Keratinocyte (primary cell): Measurements from ENCODE around the gene RPH3AL. TPM values are rescaled to one million over a fixed set of nuclear protein-coding genes. Genes with fewer than 3 reads are reported as not detected.

ENCODE experiments used
- DNase-seq: peaks from one replicate; pipeline ENCODE4 v3.0.0-alpha.2; 2011; ENCODE audit warnings: low read depth, missing footprints, low spot score
- FAIRE-seq: peaks from 2 replicates; lab custom pipeline; 2011; peaks lifted over from hg19 to GRCh38; lab: Jason Lieb, UNC
- H2AFZ ChIP-seq: 2 replicates; pipeline ENCODE4 v1.6.0; 2012; ENCODE audit warnings: low read length, control low read depth, inconsistent platforms; ENCODE audit not compliant: control insufficient read depth
- H3K27ac ChIP-seq: 2 replicates; pipeline ENCODE4 v1.5.1; 2011; ENCODE audit warnings: low read length; ENCODE audit not compliant: control insufficient read depth, insufficient read depth
- H3K27me3 ChIP-seq: 3 replicates; pipeline ENCODE4 v1.6.0; 2011; ENCODE audit warnings: low read length; ENCODE audit not compliant: control insufficient read depth, insufficient read depth; ENCODE audit errors: extremely low read depth
- H3K36me3 ChIP-seq, 2 experiments: 2 replicates in 1 of 2; 3 replicates in 1 of 2; pipeline ENCODE4 v1.5.1; 2011; ENCODE audit warnings: low read length in 2 of 2, mild to moderate bottlenecking in 1 of 2; ENCODE audit not compliant: control insufficient read depth in 2 of 2, insufficient read depth in 2 of 2; ENCODE audit errors: extremely low read depth in 1 of 2
- H3K4me1 ChIP-seq: 3 replicates; pipeline ENCODE4 v1.5.1; 2011; ENCODE audit warnings: low read length; ENCODE audit not compliant: control insufficient read depth, insufficient read depth; ENCODE audit errors: extremely low read depth
- H3K4me2 ChIP-seq: 3 replicates; pipeline ENCODE4 v1.6.0; 2011; ENCODE audit warnings: low read depth, low read length; ENCODE audit not compliant: control insufficient read depth, insufficient read depth; ENCODE audit errors: extremely low read depth
- H3K4me3 ChIP-seq, 3 experiments: fragments of 200-600 bp in 1 of 3; sonication (generic) in 1 of 3; 2 replicates in 2 of 3; 3 replicates in 1 of 3; pipeline ENCODE4 v1.5.1; 2011 to 2016; ENCODE audit warnings: low read length in 3 of 3, mild to moderate bottlenecking in 3 of 3, control low read depth in 2 of 3, inconsistent platforms in 1 of 3, low read depth in 1 of 3, mixed read lengths in 1 of 3, mixed run types in 1 of 3, moderate library complexity in 1 of 3; ENCODE audit not compliant: control insufficient read depth in 2 of 3, insufficient read depth in 2 of 3; ENCODE audit errors: extremely low read depth in 1 of 3
- H3K79me2 ChIP-seq: 2 replicates; pipeline ENCODE4 v1.6.0; 2012; ENCODE audit warnings: low read length; ENCODE audit not compliant: control insufficient read depth, insufficient read depth
- H3K9ac ChIP-seq: 3 replicates; pipeline ENCODE4 v1.6.0; 2011; ENCODE audit warnings: low read length; ENCODE audit not compliant: control insufficient read depth, insufficient read depth; ENCODE audit errors: extremely low read depth
- H3K9me1 ChIP-seq: 3 replicates; pipeline ENCODE4 v1.6.0; 2011; ENCODE audit warnings: low read length; ENCODE audit not compliant: control insufficient read depth, insufficient read depth; ENCODE audit errors: extremely low read depth
- H3K9me3 ChIP-seq: 2 replicates; pipeline ENCODE4 v1.5.1; 2012; ENCODE audit warnings: low read depth, low read length; ENCODE audit not compliant: control insufficient read depth
- H4K20me1 ChIP-seq: 3 replicates; pipeline ENCODE4 v1.6.0; 2011; ENCODE audit warnings: low read length; ENCODE audit not compliant: control insufficient read depth, insufficient read depth; ENCODE audit errors: extremely low read depth
- EZH2 ChIP-seq: IDR thresholded peaks from one replicate; pipeline ENCODE4 v1.6.1; 2012; ENCODE audit warnings: inconsistent platforms, mild to moderate bottlenecking, low read length, moderate library complexity
- dilution Hi-C: fragments of 300-500 bp; cut with MboI; formaldehyde crosslinking; loops from one replicate; pipeline ENCODE4 v1.7.0; 2020; ENCODE audit warnings: low sequenced_read_pairs; ENCODE audit not compliant: extremely low pct_ligation_motif_present
- polyA plus RNA-seq, 5 experiments: library from polyadenylated mRNA; depleted of rRNA in 3 of 5; stranded (reverse) in 3 of 5; stranded (forward) in 1 of 5; unstranded in 1 of 5; fragments of >200 nt; gene quantifications; 1 replicate in 1 of 5; 2 replicates in 3 of 5; 3 replicates in 1 of 5; pipeline versions ENCODE4 v1.2.1 to v1.2.3, GENCODE V29; 2011 to 2012; ENCODE audit warnings: missing spikeins in 2 of 5, low read depth in 1 of 5, low replicate concordance in 1 of 5
- TF ChIP-seq, protein P1 (sequence below), 3 experiments: IDR thresholded peaks in 1 of 3; conservative IDR thresholded peaks in 1 of 3; optimal IDR thresholded peaks in 1 of 3; 2 replicates in 2 of 3; 3 replicates in 1 of 3; pipeline versions ENCODE3 to v1.5.1; 2011; ENCODE audit warnings: low read length in 3 of 3, mild to moderate bottlenecking in 3 of 3, moderate library complexity in 2 of 3, control low read depth in 1 of 3, inconsistent platforms in 1 of 3; ENCODE audit not compliant: insufficient read depth in 2 of 3; ENCODE audit errors: extremely low read depth in 1 of 3

The RPH3AL gene
- polyA plus RNA-seq, 1 donor (not counting 4 experiments of a cell fraction or from before 2014, with no cell fraction given): 0.31 TPM

- Histone ChIP-seq H3K9me3 (no peaks in the 10 kb centered on the region), H4K20me1 (no peaks in the 10 kb centered on the region), H3K27me3 (no peaks in the 10 kb centered on the region), H3K79me2 (no peaks in the 10 kb centered on the region), H3K27ac (no peak overlapping the region), H3K36me3 (no peaks in the 10 kb centered on the region), H3K4me2 (no peak overlapping the region), H3K9ac (no peak overlapping the region), H3K4me1 (no peaks in the 10 kb centered on the region), H3K4me3 (no peak overlapping the region), H3K9me1 (no peaks in the 10 kb centered on the region), H2AFZ (no peak overlapping the region)
- dilution Hi-C loops: no loop called here
- FAIRE-seq: no peak
- DNase-seq: no peak
- TF ChIP-seq, protein P1, sequence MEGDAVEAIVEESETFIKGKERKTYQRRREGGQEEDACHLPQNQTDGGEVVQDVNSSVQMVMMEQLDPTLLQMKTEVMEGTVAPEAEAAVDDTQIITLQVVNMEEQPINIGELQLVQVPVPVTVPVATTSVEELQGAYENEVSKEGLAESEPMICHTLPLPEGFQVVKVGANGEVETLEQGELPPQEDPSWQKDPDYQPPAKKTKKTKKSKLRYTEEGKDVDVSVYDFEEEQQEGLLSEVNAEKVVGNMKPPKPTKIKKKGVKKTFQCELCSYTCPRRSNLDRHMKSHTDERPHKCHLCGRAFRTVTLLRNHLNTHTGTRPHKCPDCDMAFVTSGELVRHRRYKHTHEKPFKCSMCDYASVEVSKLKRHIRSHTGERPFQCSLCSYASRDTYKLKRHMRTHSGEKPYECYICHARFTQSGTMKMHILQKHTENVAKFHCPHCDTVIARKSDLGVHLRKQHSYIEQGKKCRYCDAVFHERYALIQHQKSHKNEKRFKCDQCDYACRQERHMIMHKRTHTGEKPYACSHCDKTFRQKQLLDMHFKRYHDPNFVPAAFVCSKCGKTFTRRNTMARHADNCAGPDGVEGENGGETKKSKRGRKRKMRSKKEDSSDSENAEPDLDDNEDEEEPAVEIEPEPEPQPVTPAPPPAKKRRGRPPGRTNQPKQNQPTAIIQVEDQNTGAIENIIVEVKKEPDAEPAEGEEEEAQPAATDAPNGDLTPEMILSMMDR (optimal IDR thresholded peaks at IDR 0.05 in 1 of 3, IDR thresholded peaks at IDR 0.05 in 1 of 3, conservative IDR thresholded peaks at IDR 0.05 in 1 of 3; ENCODE audit: extremely low read depth in 1 of 3, insufficient read depth in 2 of 3, low read length in 3 of 3): no peak
- TF ChIP-seq EZH2: no peak
Observed at GRCh38 chr17:227946-228615, 124.5 kb downstream of the RPH3AL start.

- Histone ChIP-seq H3K27me3 (no peaks in the 10 kb centered on the region), H3K9ac (no peak overlapping the region), H4K20me1 (no peaks in the 10 kb centered on the region), H2AFZ (no peak overlapping the region), H3K79me2 (no peaks in the 10 kb centered on the region), H3K4me3 (no peak overlapping the region), H3K4me1 (no peaks in the 10 kb centered on the region), H3K27ac (no peak overlapping the region), H3K36me3 (no peaks in the 10 kb centered on the region), H3K9me3 (no peaks in the 10 kb centered on the region), H3K4me2 (no peak overlapping the region), H3K9me1 (no peaks in the 10 kb centered on the region)
- DNase-seq (no peak), FAIRE-seq (no peak)
- dilution Hi-C loops: no loop called here
- TF ChIP-seq EZH2: no peak
- TF ChIP-seq, protein P1 (optimal IDR thresholded peaks at IDR 0.05 in 1 of 3, IDR thresholded peaks at IDR 0.05 in 1 of 3, conservative IDR thresholded peaks at IDR 0.05 in 1 of 3; ENCODE audit: extremely low read depth in 1 of 3, insufficient read depth in 2 of 3, low read length in 3 of 3): no peak
Observed at GRCh38 chr17:227078-227945, 125.3 kb downstream of the RPH3AL start.
